GM23338 (cell line): ENCODE data around the gene NFXL1.

Source experiments
- CREB1 ChIP-seq: fragments of 250-450 bp; sonication (Bioruptor Pico); IDR thresholded peaks from 2 replicates; pipeline ENCODE4 v1.5.0; 2020; ENCODE audit warnings: low read depth, mild to moderate bottlenecking, moderate library complexity
- EZH2 ChIP-seq: fragments of 200-600 bp; sonication (generic); IDR thresholded peaks from one replicate; pipeline ENCODE4 v1.8.0; 2017; ENCODE audit warnings: antibody characterized with exemption, mild to moderate bottlenecking, low read depth; ENCODE audit not compliant: unreplicated experiment
- EZH2phosphoT487 ChIP-seq: fragments of 200-600 bp; sonication (generic); IDR thresholded peaks from one replicate; pipeline ENCODE4 v1.8.1; 2018; ENCODE audit warnings: antibody characterized with exemption; ENCODE audit not compliant: unreplicated experiment
- JUNB ChIP-seq: IDR thresholded peaks from one replicate; pipeline ENCODE4 v1.6.1; 2016; ENCODE audit warnings: antibody characterized with exemption; ENCODE audit not compliant: unreplicated experiment
- NANOG ChIP-seq: IDR thresholded peaks from 2 replicates; pipeline ENCODE4 v1.6.1; 2016; ENCODE audit warnings: antibody characterized with exemption, borderline replicate concordance
- POLR2AphosphoS5 ChIP-seq: IDR thresholded peaks from 2 replicates; pipeline ENCODE4 v1.6.1; 2016; ENCODE audit warnings: antibody characterized with exemption, low read depth
- STAT1 ChIP-seq: IDR thresholded peaks from one replicate; pipeline ENCODE4 v1.6.1; 2016; ENCODE audit warnings: antibody characterized with exemption; ENCODE audit not compliant: unreplicated experiment
- ZNF114 ChIP-seq: fragments of 250-450 bp; sonication (Bioruptor Pico); IDR thresholded peaks from 2 replicates; pipeline ENCODE4 v1.5.0; 2020; ENCODE audit warnings: mild to moderate bottlenecking, moderate library complexity
- ZNF331 ChIP-seq: fragments of 250-450 bp; sonication (Bioruptor Pico); IDR thresholded peaks from 2 replicates; pipeline ENCODE4 v1.5.0; 2020; ENCODE audit warnings: low read depth, mild to moderate bottlenecking, moderate library complexity
- TF ChIP-seq, protein P1 (sequence below), 2 experiments: fragments of 200-600 bp in 1 of 2; sonication (generic) in 1 of 2; conservative IDR thresholded peaks; 2 replicates each; pipeline versions ENCODE4 v1.5.1 to v1.6.1; 2016 to 2017; ENCODE audit warnings: antibody characterized with exemption in 2 of 2, low read depth in 2 of 2, mild to moderate bottlenecking in 2 of 2, moderate library complexity in 1 of 2
- TF ChIP-seq, protein P2 (sequence below): IDR thresholded peaks from one replicate; pipeline ENCODE4 v1.6.1; 2018; ENCODE audit warnings: antibody characterized with exemption; ENCODE audit not compliant: unreplicated experiment
- TF ChIP-seq, protein P3 (sequence below): IDR thresholded peaks from 2 replicates; pipeline ENCODE4 v1.6.1; 2016; ENCODE audit warnings: antibody characterized with exemption

DNA sequence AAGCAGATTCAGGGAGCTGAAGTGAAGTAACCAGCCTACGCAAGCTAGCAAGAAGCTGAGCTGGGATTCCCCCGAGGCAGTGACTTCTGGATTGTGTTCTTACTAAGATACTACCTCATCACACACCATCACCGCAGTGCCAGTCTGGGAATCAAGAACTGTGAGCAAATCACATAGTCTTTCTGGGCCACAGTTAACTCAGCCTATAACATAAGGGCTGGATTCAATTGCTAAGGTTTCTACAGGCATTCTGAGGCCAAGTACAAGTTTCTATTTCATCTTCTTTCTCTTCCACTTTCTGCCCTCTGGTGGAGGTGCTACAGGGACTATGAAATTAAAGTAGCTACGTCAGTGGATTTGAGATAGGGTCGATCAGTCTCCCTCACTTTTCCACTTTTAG lies 75.1 kb downstream of the NFXL1 start:
- TF ChIP-seq, protein P1, sequence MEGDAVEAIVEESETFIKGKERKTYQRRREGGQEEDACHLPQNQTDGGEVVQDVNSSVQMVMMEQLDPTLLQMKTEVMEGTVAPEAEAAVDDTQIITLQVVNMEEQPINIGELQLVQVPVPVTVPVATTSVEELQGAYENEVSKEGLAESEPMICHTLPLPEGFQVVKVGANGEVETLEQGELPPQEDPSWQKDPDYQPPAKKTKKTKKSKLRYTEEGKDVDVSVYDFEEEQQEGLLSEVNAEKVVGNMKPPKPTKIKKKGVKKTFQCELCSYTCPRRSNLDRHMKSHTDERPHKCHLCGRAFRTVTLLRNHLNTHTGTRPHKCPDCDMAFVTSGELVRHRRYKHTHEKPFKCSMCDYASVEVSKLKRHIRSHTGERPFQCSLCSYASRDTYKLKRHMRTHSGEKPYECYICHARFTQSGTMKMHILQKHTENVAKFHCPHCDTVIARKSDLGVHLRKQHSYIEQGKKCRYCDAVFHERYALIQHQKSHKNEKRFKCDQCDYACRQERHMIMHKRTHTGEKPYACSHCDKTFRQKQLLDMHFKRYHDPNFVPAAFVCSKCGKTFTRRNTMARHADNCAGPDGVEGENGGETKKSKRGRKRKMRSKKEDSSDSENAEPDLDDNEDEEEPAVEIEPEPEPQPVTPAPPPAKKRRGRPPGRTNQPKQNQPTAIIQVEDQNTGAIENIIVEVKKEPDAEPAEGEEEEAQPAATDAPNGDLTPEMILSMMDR (conservative IDR thresholded peaks at IDR 0.05; ENCODE audit: low read depth in 2 of 2) = peak; percentile 49 to 53; a peak in 3 of 4 replicates
- TF ChIP-seq ZNF114 (CRISPR knock-in tag) = no peak
- TF ChIP-seq POLR2AphosphoS5 = no peak
- no peak for TF ChIP-seq EZH2
- TF ChIP-seq, protein P2, sequence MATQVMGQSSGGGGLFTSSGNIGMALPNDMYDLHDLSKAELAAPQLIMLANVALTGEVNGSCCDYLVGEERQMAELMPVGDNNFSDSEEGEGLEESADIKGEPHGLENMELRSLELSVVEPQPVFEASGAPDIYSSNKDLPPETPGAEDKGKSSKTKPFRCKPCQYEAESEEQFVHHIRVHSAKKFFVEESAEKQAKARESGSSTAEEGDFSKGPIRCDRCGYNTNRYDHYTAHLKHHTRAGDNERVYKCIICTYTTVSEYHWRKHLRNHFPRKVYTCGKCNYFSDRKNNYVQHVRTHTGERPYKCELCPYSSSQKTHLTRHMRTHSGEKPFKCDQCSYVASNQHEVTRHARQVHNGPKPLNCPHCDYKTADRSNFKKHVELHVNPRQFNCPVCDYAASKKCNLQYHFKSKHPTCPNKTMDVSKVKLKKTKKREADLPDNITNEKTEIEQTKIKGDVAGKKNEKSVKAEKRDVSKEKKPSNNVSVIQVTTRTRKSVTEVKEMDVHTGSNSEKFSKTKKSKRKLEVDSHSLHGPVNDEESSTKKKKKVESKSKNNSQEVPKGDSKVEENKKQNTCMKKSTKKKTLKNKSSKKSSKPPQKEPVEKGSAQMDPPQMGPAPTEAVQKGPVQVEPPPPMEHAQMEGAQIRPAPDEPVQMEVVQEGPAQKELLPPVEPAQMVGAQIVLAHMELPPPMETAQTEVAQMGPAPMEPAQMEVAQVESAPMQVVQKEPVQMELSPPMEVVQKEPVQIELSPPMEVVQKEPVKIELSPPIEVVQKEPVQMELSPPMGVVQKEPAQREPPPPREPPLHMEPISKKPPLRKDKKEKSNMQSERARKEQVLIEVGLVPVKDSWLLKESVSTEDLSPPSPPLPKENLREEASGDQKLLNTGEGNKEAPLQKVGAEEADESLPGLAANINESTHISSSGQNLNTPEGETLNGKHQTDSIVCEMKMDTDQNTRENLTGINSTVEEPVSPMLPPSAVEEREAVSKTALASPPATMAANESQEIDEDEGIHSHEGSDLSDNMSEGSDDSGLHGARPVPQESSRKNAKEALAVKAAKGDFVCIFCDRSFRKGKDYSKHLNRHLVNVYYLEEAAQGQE = no peak
- TF ChIP-seq NANOG = no peak
- TF ChIP-seq CREB1 (CRISPR knock-in tag) = no peak
- TF ChIP-seq, protein P3, sequence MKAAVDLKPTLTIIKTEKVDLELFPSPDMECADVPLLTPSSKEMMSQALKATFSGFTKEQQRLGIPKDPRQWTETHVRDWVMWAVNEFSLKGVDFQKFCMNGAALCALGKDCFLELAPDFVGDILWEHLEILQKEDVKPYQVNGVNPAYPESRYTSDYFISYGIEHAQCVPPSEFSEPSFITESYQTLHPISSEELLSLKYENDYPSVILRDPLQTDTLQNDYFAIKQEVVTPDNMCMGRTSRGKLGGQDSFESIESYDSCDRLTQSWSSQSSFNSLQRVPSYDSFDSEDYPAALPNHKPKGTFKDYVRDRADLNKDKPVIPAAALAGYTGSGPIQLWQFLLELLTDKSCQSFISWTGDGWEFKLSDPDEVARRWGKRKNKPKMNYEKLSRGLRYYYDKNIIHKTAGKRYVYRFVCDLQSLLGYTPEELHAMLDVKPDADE = no peak
- TF ChIP-seq JUNB = no peak
- no peak for TF ChIP-seq EZH2phosphoT487
- TF ChIP-seq STAT1 = no peak
- no peak for TF ChIP-seq ZNF331 (CRISPR knock-in tag)
